MM.1S (cell line): ENCODE results near the gene PHF21B.

Experiments
- DNase-seq: peaks from one replicate; pipeline ENCODE4 v3.0.0-alpha.2; 2015
- H2AFZ ChIP-seq: fragments of 300-600 bp; sonication (generic); 2 replicates; pipeline ENCODE4 v1.6.0; 2016; ENCODE audit warnings: antibody characterized with exemption, low read length
- H3F3A ChIP-seq: fragments of 300-600 bp; sonication (generic); 2 replicates; pipeline ENCODE4 v1.6.1; 2016; ENCODE audit warnings: mild to moderate bottlenecking, antibody characterized with exemption, low read length, moderate library complexity, mixed read lengths; ENCODE audit not compliant: insufficient read depth
- H3K27ac ChIP-seq: fragments of 300-600 bp; sonication (generic); 2 replicates; pipeline ENCODE4 v1.5.1; 2016; ENCODE audit warnings: mild to moderate bottlenecking, low read length
- H3K27me3 ChIP-seq: fragments of 300-600 bp; sonication (generic); replicated peaks from 2 replicates; pipeline ENCODE4 v1.6.0; 2016; ENCODE audit warnings: low read length; ENCODE audit not compliant: insufficient read depth
- H3K36me3 ChIP-seq: fragments of 300-600 bp; sonication (generic); replicated peaks from 2 replicates; pipeline ENCODE4 v1.6.1; 2016; ENCODE audit warnings: mild to moderate bottlenecking, low read length, mixed read lengths; ENCODE audit not compliant: insufficient read depth
- H3K4me1 ChIP-seq: fragments of 300-600 bp; sonication (generic); 2 replicates; pipeline ENCODE4 v1.6.1; 2016; ENCODE audit warnings: low read length, mixed read lengths
- H3K4me2 ChIP-seq: fragments of 300-600 bp; sonication (generic); 2 replicates; pipeline ENCODE4 v1.6.0; 2016; ENCODE audit warnings: low read depth, low read length
- H3K4me3 ChIP-seq: fragments of 300-600 bp; sonication (generic); 2 replicates; pipeline ENCODE4 v1.5.1; 2016; ENCODE audit warnings: low read length, mixed read lengths
- H3K79me2 ChIP-seq: fragments of 300-600 bp; sonication (generic); 2 replicates; pipeline ENCODE4 v1.6.1; 2016; ENCODE audit warnings: mixed run types, low read length, mixed read lengths
- H3K9ac ChIP-seq: fragments of 300-600 bp; sonication (generic); 2 replicates; pipeline ENCODE4 v1.6.1; 2016; ENCODE audit warnings: low read length, mixed read lengths
- H3K9me2 ChIP-seq: fragments of 300-600 bp; sonication (generic); replicated peaks from 2 replicates; pipeline ENCODE4 v1.6.1; 2016; ENCODE audit warnings: mild to moderate bottlenecking, low read length, mixed read lengths; ENCODE audit not compliant: insufficient read depth
- H3K9me3 ChIP-seq: fragments of 300-600 bp; sonication (generic); replicated peaks from 2 replicates; pipeline ENCODE4 v1.6.1; 2016; ENCODE audit warnings: mild to moderate bottlenecking, low read length, mixed read lengths; ENCODE audit not compliant: insufficient read depth
- H4K20me1 ChIP-seq: fragments of 300-600 bp; sonication (generic); 2 replicates; pipeline ENCODE4 v1.6.1; 2016; ENCODE audit warnings: mild to moderate bottlenecking, low read length, moderate library complexity, mixed read lengths; ENCODE audit not compliant: insufficient read depth
- CTCF ChIP-seq: fragments of 300-600 bp; sonication (generic); IDR thresholded peaks from 2 replicates; pipeline ENCODE4 v1.5.1; 2016; ENCODE audit warnings: antibody characterized with exemption, low read length, mixed read lengths
- EZH2 ChIP-seq: fragments of 300-600 bp; sonication (generic); optimal IDR thresholded peaks from 2 replicates; pipeline ENCODE3; 2017; ENCODE audit warnings: low read depth, mild to moderate bottlenecking, antibody characterized with exemption, low read length, mixed read lengths
- EZH2phosphoT487 ChIP-seq: fragments of 300-600 bp; sonication (generic); IDR thresholded peaks from 2 replicates; pipeline ENCODE4 v1.6.1; 2018; ENCODE audit warnings: antibody characterized with exemption, low read length

PHF21B gene

GRCh38 chr22:44932493-44932892 is 77.3 kb downstream of the PHF21B start:
- TF ChIP-seq EZH2 (no peak), CTCF (no peak), EZH2phosphoT487 (no peak)

GRCh38 chr22:44931766-44932165 is 78.0 kb downstream of the PHF21B start:
- Histone ChIP-seq H4K20me1 (no peaks in the 10 kb centered on the region), H3K36me3 (no peaks in the 10 kb centered on the region), H3K4me1 (no peaks in the 10 kb centered on the region), H3K4me2 (no peak overlapping the region), H3K27ac (no peak overlapping the region), H3K9ac (no peak overlapping the region), H3K27me3 (peaks cover 97% of the 10 kb centered on the region), H3K9me2 (no peaks in the 10 kb centered on the region), H3F3A (no peaks in the 10 kb centered on the region), H3K79me2 (no peaks in the 10 kb centered on the region), H2AFZ (no peak overlapping the region), H3K4me3 (no peak overlapping the region), H3K9me3 (no peaks in the 10 kb centered on the region)
- no peak for DNase-seq
- no peak for TF ChIP-seq CTCF
- TF ChIP-seq EZH2phosphoT487: no peak
- no peak for TF ChIP-seq EZH2

More at GRCh38 chr22:44932493-44932892, 77.3 kb downstream of the PHF21B start:
- Histone ChIP-seq H3K4me3 (no peak overlapping the region), H3K9me2 (no peaks in the 10 kb centered on the region), H2AFZ (no peak overlapping the region), H4K20me1 (no peaks in the 10 kb centered on the region), H3K27ac (no peak overlapping the region), H3K4me1 (no peaks in the 10 kb centered on the region), H3K36me3 (no peaks in the 10 kb centered on the region), H3K27me3 (peaks cover 97% of the 10 kb centered on the region), H3K9me3 (no peaks in the 10 kb centered on the region), H3F3A (no peaks in the 10 kb centered on the region), H3K4me2 (no peak overlapping the region), H3K9ac (no peak overlapping the region), H3K79me2 (no peaks in the 10 kb centered on the region)
- no peak for DNase-seq

GRCh38 chr22:44931077-44931540 is 78.7 kb downstream of the PHF21B start:
- Histone ChIP-seq H3F3A (no peaks in the 10 kb centered on the region), H4K20me1 (no peaks in the 10 kb centered on the region), H3K4me1 (no peaks in the 10 kb centered on the region), H3K36me3 (no peaks in the 10 kb centered on the region), H3K79me2 (no peaks in the 10 kb centered on the region), H2AFZ (no peak overlapping the region), H3K27ac (no peak overlapping the region), H3K9ac (no peak overlapping the region), H3K9me2 (no peaks in the 10 kb centered on the region), H3K27me3 (peaks cover 97% of the 10 kb centered on the region), H3K4me3 (no peak overlapping the region), H3K4me2 (no peak overlapping the region), H3K9me3 (no peaks in the 10 kb centered on the region)
- no peak for TF ChIP-seq EZH2phosphoT487
- TF ChIP-seq EZH2: no peak
- TF ChIP-seq CTCF: no peak
- DNase-seq: no peak
